ENCODE measurements around the gene CELF2.

CELF2 gene

DNA sequence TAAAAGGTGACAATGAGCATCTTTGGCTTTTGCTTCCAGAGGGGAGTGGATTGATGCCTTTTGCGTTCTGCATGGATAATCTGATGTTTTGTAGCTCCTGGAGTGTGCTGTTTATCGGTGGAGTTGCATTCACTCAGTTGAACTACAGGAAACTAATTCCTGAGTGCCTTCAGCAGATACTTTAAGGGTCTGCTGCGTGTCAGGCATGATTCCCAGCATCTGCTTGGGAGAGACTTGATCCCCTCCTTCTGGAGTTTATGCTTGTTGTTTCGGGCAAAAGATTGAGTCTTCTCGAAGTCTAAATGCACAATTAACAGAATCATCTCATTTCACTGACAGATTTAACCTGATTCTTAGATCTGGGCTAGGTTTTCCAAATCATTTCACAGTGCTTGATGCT, 46.2 kb downstream of the CELF2 start:
- no peak for DNase-seq

DNA sequence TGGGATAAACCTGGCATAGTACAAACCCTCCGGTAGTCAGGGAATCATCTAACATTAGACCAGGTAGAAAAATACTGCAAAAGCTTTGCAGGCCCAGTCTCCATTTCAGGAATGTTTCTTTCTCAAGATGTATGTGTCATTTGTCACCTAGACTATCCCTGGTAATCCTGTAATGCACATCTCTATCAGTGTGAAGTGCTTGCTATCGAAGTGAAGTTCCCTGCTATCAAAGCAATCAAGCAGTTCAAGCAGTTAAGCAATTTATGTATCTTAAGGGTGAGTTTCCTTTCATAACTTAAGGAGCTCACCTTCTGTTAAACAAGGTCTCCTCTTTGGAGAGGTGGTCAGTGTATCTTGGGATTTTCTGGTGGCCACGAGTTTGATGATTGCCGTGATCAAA, 47.2 kb downstream of the CELF2 start:
- no peak for DNase-seq

DNA sequence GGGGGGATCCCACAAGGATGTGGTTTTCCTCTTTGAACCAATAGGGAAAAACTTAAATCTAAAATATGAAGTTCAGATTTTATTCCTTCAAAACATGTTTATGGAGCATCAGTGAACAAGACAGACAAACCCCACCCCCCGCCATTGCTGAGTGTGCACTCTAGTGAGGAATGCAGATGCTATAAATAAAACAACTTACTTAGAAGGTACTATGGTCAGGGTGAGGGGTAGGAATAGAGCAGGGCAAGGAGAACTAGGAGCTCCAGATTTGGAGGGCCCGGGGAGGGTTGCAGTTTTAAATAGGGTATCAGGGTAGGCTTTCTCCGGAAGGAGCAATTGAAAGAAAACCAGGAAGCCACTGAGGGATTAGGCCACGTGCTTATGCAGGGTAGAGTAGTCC, 47.9 kb downstream of the CELF2 start:
- DNase-seq: no peak

DNA sequence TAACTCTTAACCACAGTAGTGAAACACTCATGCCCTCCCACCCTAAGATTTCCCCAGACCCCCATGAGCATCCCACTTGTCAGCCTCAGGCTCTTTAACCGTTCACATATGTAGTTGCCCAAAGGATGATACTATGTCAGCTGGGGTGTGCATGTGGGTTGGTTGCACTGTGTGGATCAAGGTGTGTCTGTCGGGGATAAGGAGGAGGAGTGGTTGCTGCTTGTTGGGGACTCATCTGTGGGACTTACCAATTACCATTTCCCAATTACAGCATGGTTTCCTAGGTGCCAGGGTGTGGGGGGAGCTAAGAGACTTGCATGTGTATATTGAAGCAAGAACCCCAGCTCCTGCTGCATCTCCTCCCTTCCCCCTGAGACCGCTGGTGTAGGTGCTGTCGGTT, 48.8 kb downstream of the CELF2 start:
- no peak for DNase-seq

DNA sequence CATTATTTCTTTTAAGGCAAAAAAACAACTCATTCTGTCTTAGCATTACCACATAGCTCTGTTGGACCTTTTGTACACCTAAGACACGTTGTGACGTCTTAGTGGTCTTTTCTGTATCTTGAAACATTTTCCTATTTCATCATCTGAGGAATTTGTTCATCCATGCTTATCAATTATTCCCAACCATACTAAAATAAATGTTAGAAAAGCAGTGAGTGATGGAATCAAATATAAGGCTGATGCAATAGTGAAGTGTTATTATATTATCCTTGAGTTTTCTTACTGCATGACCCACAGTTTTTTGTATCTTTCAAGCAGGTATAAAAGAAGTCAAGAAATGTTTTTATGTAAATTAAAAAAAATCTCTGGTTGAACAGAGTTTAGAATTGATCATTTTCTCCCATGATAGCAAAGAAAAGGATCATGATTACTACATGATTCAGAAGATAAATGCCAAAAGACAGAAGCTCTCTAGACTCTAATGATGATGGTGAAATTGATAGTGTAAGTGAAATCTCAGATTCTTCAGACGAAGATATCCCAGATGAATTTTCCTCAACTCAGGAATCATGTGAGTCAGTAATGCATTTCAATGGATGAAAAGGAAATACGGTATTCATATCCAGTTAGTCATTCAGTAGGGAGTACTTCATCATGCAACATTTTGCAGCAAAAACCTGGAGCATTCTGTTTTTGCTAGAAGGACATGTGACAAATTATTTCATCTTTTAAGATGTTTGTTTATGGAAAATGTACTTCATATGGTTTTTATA, 51.4 kb downstream of the CELF2 start:
- no peak for DNase-seq

DNA sequence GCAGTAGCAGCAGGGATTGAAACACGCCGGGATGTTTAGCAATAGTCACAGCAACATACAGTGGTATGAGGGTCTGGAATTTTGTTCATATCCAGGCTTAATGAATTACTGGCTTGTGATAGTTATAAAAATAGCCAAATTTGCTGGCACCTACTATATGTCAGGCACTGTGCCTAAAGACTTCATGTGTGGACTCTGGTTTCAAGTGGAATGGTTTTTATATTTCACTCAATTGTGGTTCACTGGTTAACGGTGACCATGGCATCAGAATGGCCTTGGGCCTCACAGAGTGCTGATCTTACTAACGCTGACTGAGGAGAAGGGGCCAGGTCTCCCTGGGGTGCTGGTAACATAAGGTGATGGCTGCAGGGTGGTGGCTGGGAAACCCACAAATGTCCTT, 55.7 kb downstream of the CELF2 start:
- DNase-seq: no peak

DNA sequence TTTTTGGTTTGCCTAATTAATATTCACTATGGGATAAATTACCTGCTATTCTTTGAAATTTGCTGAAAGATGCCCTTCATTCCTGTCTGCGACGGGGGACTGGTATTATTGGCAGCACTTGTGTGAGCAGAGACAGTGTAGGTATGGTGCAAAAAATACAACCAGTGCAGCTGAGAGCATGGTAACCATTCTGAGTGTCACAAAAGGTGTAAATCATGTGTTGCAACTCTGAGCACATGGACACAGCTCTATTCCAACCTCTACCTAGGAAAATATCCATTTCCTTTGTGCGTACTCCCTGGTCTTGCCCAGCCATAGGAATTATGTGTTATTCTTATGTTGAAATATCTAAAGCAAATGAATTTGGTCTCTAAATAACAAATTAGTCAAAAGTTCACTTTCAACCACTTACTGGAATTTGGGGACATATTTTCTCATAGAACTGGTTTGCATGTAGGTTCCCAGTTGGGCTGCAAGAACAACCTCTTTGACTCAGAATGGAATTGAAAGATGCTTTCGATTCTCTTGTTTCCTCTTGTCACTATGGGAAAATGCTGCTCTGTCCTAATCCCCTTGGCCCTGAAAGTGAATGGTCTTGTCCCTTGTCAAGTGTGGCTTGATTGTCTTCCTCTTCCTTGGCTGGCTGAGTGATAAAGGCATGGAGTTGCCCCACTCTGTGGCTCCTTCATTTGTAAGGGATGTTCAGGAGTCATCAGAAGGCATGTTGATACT, 57.0 kb downstream of the CELF2 start:
- DNase-seq: no peak

DNA sequence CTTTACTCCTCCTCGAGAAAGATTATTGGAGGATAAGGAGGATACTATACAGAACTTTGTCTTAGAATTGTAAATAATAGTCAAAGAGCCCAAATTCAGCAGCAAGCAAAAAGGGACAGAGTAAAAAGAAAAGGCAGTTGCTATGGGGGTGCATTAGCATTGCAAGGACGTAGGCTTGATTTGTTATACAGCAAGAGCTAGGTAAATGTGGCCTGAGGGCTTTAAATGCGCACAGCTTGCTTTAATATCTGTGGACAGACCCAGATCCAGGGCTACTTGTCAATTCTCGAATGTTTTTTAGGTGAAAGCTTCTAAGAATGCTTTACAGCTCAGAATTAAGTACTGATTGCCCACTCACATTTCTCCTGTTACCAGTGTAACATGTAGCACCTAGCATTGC, 58.5 kb downstream of the CELF2 start:
- DNase-seq: no peak

DNA sequence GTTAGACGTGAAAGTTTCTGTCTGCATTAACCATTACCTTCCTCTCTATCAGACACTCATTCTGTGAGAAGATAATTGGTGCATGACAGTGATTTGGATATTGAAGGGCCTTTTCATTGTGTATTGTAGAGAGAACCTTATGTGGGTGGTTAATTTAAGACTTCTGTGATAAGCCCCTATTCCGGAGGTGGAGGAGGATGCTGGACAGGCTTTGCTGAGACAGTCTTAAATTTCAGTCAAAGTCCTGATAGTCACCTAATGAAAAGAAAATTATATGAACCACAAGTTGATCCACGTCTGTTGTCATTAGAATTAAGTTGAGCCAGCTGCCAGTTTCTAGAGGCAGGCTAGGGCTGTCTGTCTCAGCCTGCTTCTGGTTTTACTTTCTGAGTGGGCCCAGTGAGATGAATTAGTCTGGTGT, 62.9 kb downstream of the CELF2 start:
- no peak for DNase-seq

DNA sequence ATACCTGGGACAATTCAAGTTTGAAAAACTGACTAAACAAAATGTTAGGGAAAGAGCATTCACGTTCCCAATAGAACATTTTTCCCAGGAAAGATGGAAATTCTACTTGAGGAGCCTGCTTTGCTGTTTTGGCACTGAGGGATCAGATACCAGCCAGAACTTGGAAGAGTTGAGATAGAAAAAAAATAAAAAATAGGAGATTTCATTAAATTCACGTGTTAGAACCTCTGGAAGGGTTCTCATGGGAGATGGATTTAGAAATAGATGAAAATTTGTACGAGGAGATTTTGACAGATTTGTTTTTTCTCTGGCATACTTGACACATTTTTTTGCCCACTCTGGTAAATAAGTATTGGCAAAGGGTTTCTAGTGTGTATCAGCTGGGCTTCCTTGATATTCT, 63.7 kb downstream of the CELF2 start:
- no peak for DNase-seq

DNA sequence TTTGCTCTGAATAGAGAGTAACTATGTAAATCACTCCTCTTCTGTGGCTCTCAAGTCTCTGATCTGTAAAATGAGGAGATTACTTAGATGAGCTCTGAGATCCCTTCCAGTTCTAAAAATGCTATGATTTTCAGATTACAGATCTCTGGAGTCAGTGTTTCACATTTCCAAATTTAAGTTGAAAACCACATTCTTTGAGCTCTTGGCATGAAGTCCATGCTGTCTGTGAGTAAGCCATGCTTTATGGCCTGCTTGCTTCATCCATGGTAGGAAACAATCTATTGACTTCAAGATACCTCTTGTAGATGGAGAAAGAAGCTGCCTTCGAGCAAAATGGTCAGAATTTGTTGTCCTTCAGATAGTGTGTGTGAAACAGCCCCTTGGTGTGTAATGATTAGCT, 64.9 kb downstream of the CELF2 start:
- DNase-seq: no peak

DNA sequence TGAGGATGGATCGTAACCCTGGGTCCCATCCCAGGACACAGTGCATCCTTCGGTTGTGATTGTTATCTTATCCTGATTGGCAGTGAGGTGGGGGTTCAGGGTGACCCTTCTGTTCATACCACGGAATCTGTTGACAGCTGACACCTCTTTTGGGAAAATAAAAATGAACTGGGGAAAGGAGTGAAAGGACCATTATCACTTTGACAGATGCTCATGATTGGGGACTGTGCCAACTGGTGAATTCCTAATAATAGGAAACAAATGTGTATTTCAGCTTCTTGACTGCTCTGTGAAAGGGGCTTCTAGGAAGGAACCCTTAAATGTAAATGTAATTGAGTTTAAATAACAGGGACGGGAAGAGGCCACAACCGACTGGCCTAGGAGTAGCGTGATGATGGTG, 65.4 kb downstream of the CELF2 start:
- DNase-seq: no peak

DNA sequence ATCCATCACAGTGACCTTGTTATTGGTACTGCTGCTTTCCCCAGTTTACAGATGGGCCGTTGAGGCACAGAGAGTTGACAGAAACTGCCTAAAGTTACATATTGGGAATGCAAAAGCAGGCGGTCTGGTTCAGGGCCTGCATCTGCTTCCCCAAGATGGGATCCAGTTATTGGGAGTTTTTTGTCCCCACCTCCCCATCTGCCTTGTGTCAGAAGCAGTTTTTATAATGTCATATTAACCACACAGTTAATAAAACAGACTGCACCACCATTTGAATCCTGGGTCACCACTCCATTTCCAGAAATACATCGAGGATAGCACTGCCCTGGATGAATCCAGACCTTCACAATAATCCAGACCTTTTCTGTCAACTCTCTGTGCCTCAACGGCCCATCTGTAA, 67.9 kb downstream of the CELF2 start:
- DNase-seq: no peak

DNA sequence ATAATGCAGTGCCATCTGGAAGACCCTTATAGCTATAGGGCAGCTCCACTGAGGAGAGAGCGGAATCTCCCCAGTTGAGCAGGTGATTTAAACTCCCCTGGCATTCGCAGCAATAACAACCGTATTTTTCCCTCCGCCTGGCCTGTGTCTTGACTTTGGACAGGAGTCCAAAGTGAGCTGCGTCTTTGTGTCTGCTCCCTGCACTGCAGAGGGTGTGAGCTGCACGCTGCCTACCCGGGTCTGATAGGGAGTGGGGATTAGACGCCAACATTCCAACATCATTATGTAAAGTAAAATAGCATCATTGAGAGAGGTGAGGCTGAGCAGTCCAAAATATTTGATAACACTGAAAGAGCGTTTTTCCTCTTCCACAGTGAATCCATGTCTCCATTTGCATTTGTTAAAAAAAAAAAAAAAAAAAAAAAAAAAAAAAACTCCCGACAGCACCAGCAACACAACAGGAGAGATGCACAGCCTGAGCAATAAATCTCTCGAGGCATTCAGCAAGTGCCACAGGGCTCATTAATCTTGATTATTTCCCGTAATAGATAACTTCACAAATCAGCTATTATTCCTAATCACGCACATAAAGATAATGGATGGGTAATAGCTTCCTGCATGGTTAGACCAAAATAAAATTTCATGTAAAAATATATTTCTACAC, 68.6 kb downstream of the CELF2 start:
- no peak for DNase-seq

DNA sequence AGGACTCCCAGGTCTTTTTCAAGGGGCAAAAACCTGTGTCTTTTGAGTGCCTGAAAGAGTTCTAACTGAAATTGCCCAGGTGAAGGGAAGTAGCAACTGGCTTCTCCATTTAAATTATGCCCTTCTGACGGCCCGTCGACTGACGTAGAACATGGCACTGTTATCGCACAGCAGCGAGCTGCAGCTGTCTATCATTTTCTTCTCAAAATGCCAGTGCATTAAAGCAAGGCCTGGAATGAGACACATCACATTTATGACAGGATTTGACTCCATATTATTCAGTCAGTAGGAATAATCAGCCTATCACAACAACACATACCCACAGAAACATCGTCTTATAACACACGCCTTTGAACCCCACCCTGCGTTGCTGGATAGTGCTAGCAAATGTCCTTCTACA, 69.7 kb downstream of the CELF2 start:
- DNase-seq: no peak

DNA sequence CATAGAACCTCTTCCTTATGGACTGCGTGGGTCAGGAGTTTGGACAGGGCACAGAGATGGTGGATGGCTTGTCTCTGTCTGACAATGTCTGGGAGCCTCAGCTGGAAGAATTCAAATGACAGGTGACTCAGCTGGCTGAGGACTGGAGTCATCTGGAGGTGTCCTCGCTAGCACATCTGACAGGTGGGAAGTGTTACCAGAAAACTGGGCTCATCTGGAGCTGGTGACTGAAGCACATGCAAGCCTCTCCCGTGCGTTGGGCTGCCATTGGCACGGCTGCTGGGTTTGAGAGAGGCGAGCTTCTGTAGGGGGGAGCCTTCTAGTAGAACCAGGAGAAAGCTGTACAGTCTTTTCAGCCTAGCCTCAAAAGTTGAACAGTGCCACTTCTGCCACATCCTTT, 71.0 kb downstream of the CELF2 start:
- no peak for DNase-seq

DNA sequence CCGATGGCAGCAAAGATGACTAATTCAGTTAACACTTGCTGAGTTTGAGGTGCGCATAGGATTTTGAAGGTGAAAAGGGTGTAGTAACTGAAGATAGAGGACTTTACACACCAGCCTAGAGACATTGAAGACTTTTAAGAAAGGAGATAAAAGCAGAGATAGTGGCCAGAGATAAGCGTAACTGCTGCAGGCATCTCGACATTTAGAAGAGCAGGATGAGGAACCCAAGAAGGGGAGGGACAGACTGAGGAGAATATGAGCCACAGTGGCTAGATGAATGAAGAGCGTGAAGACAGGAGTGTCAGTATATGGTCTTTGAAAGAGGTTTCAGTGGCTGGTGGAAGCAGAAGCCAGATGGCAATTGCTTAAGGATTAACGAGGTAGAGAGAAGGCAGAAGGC, 71.6 kb downstream of the CELF2 start:
- DNase-seq: no peak

DNA sequence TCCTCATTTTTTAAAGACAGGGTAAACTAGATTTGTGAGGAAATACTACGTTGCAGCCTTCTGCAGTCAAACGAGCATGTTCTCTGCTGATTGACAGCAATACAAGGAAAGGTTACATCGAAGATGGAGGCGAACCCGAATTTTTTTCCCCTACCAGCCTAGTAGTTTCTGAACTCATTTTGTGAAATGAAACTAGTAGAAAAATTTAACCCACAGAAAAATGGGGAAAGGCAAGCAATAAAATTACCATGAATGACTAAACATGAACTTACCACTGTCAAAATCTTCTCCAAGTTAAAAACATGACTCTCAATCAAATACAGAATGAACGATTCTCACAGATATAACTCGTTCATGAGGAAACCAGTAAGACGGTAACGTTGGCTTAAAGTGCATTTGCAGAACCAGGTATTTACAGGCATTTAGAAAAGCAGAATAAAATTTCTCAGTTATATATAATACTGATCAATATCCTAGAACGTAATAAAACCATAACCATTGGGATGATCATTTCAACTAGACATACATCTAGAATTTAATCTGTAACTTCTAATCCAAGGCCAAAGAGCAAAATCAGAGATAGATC, 73.9 kb downstream of the CELF2 start:
- DNase-seq: no peak

DNA sequence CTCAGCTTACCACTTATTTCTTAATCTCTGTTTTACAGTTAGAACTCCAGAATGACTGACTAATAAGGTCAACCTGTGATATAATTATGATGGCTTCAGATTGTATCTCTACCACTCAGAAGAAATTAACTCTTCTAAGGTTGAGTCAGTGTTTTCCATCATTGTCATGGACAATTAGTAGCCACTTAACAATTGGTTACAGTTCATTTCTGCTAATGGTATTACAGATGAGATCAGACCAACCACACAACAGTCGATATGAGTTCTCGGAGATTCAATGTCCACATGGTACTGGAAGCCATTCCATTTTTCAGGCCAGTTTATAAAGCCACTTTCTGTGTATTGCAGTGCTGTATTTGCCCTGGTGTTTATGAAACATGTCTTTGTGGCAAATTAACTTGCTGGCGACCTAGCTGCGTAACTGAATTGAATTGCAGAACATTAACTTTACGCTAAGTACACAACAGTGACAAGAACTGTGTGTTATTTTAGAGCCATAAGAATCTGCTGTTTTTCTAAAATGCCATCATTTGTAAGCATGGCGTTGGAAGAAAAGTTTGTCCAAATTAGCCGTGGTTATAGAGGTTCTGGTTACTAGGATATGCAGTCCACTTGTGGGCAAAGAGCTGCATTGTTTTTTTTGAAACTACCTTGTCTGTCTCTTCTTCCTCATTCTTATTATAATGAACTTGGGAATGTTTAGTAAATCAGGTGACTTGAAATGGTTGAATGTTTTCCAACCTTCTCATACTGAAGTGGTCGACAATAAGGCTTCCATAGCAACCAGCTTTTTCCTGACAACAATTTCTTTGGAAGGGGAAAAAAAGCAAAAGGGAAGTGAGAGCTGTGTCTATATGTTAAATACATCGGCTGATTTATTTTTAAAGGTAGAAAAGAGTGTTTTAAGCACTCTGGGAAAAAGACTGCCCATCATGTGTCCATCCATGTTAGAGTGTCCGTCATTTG, 76.4 kb downstream of the CELF2 start:
- DNase-seq: no peak

DNA sequence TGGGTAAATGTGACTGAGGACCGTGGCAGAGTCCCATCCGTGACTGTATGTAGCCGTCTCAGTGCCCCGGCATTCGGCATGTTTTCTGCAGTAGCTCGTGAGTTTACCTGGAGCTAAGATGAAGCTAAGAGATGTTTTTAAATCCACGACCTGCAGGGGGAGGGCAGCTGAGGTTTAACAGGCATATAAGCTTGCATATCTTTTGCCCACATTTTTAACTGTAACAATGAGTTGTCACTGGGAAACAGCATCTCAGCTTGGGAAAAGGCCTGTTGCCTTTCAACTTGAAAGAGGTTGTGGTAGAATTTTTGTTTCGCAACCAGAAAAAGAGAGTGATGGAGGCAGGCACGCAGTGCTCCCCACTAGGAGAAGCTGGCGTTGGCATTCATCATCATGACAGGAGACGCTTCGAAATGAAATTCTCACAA, 77.7 kb downstream of the CELF2 start:
- no peak for DNase-seq

DNA sequence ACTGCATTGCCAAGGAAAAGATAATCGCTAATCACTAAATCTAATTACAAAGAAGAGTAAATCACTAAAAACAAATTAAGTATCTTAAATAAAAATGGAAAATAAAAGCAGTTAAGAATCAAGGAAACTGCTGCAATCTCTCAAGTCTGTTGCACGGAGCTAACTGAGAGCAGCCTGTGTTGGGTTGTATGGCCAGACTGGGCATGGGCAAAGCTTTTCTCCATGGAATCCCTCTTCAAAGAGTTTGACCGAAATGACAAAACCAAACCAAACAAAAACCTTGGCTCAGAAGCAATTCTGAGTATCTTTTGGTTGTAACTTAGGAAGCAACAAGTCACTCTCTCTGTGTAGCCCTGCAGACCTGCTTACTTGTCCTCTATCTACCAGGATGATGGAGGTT, 78.8 kb downstream of the CELF2 start:
- DNase-seq: no peak

DNA sequence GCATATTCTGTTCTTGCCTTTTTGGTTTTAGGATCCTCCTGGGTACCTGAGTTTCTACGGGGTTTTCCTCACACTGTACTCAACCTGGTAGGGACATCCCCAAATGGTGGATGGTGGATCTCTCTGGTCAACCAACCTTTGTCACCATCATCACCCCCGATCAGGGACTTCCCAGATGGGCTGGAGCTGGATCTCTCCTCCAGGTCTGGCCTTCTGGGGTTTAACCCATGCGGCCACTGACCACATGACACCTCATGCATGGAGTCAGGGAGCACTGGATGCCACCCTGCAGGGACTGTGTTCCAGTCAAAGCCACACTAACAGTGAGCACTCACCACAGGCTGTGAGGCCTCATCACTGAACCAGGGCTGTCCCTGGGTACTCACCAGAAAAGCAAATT, 80.0 kb downstream of the CELF2 start:
- DNase-seq: no peak

DNA sequence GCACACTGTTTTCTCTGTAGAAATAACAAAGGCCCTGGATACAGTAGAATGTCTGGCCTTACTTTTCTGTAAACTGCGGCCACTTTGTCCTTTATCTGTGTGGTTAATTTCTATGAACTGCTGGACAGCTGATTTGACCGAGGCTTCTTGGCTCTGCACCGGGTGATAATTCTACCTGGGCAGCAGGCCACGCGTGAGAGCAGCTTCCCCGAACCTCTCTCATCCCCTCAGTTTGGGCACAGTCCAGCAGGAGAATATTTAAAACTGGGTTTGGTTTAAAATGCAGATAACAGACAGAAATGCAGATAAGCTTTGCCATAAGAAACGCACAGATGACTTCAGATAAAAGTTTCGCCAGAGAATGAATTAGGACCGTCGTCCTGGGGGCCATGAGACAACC, 81.0 kb downstream of the CELF2 start:
- DNase-seq: no peak
